HG03342 (cell line): ENCODE results near the gene WNT2B.

Experiments used
- ATAC-seq: cut with Tn5 transposase; IDR thresholded peaks from one replicate; pipeline ENCODE4 v1.9.1; 2021; ENCODE audit warnings: mild to moderate bottlenecking, moderate library complexity; ENCODE audit not compliant: unreplicated experiment

Gene WNT2B

GRCh38 chr1:112564081-112564480, 55.3 kb downstream of the WNT2B start:
- no peak for ATAC-seq

GRCh38 chr1:112565800-112566199, 57.0 kb downstream of the WNT2B start:
- no peak for ATAC-seq

- no peak for ATAC-seq
These were observed 66.5 kb downstream of the WNT2B start for GRCh38 chr1:112575154-112575804.

- no peak for ATAC-seq
These were observed 67.5 kb downstream of the WNT2B start for GRCh38 chr1:112576240-112576639.
